Measurements from ENCODE around the gene UBL7. TPM values are rescaled to one million over a fixed set of nuclear protein-coding genes. Genes with fewer than 3 reads are reported as not detected.
A peak's percentile ranks its signal among the peaks of the same experiment; 100 is the strongest.

Gene UBL7
- total and polyA plus RNA-seq, 8 donors: 32.7 to 68.3 (median 60.1) TPM

DNA sequence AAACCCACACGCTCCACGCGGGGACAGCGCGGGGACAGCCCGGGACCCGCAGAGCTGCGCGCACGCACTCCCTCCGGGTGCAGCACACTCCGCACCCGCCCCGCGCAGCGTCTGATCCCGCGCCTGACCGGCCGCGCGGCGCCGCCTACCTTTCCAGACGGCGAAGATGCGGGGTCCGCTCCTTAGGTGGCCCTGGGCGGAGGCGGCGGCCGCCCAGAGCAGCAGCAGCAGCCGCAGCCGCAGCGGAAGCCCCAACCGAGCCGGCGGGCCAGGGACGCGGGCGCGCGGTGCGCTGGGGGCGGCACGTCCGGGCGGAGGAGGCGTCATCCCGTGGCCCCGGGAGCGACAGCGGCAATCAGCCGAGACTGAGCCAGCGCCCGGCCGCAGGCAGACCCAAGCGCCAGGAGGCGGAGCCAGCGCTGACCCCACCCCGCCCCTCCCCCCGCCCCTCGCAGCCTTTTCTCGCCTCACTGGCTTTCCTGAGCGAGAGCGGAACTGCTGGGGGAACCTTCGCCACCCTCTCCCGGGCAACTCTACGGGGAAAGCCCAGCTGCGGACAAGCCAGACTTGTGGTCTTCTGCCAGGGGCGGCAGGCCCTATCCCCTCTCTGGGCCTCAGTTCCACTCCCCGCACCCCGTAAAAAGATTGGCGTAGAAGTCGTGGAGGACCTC, 27.2 kb downstream of the UBL7 start, which contains the start of gene SEMA7A:
SEMA7A (minus strand) TSS at position 367 of the 671 bp plus-strand sequence; CDS start at position 327, 40 bp downstream.
- intact Hi-C loops (cut with DNase I): no loop called here
- H3K27ac ChIP-seq: peak within 1 kb of the TSS; percentile 37 to 75
- peak; percentile 95 for ATAC-seq
- H3K36me3 ChIP-seq: no peaks in the 10 kb centered on the region
- H3K4me1 ChIP-seq: peaks cover 0 to 40% of the 10 kb centered on the region in 2 donors
- peak; percentile 70 to 96 (median 86) for DNase-seq
- peak within 1 kb of the TSS; percentile 56 to 70 for H3K4me3 ChIP-seq
- TF ChIP-seq, protein P1, sequence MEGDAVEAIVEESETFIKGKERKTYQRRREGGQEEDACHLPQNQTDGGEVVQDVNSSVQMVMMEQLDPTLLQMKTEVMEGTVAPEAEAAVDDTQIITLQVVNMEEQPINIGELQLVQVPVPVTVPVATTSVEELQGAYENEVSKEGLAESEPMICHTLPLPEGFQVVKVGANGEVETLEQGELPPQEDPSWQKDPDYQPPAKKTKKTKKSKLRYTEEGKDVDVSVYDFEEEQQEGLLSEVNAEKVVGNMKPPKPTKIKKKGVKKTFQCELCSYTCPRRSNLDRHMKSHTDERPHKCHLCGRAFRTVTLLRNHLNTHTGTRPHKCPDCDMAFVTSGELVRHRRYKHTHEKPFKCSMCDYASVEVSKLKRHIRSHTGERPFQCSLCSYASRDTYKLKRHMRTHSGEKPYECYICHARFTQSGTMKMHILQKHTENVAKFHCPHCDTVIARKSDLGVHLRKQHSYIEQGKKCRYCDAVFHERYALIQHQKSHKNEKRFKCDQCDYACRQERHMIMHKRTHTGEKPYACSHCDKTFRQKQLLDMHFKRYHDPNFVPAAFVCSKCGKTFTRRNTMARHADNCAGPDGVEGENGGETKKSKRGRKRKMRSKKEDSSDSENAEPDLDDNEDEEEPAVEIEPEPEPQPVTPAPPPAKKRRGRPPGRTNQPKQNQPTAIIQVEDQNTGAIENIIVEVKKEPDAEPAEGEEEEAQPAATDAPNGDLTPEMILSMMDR (IDR thresholded peaks at IDR 0.05): no peak
- no peaks in the 10 kb centered on the region for H3K9me3 ChIP-seq
- H3K27me3 ChIP-seq: peaks cover 10 to 37% of the 10 kb centered on the region in 2 donors

DNA sequence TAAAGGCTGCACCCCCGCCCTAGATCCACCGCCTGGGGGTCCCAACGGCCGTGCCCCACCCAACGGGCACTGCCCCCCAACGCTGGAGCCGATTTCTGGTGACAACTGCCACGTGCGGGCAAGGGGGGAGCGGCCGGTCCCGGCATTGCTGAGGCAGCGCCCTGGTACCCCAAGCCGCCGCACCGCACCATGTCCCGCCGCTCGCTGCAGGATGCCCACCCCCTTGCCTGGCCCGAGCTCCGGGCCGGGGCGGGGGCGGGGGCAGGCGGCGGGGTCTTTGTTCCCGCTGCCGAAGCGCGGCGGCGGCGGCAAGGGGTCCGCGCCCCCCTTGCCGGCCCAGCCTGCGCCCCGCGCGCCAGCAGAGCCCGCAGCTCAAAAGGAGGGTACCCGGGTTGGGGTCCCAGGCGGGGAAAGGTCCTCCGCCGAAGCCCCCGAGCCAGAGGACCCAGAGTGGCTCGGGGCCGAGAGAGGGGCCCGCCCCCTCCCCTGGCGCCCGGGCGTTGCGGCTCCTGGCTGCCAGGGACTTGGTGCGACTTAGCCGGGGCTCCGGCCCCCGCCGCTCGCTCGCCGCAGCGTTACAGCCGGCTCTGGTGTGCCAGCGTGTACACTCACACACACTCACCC, 27.9 kb downstream of the UBL7 start:
- DNase-seq (peak in 2 of 4 donors; percentile 10 to 80), ATAC-seq (no peak)
- Histone ChIP-seq H3K9me3 (no peaks in the 10 kb centered on the region), H3K27me3 (peaks cover 10 to 37% of the 10 kb centered on the region in 2 donors), H3K4me1 (peaks cover 0 to 47% of the 10 kb centered on the region in 2 donors), H3K27ac (peak overlapping the region in 1 of 2 donors; percentile 75), H3K4me3 (peak overlapping the region; percentile 56 to 70), H3K36me3 (no peaks in the 10 kb centered on the region)
- TF ChIP-seq, protein P1 (IDR thresholded peaks at IDR 0.05): no peak
- intact Hi-C loops (cut with DNase I): no loop called here

DNA sequence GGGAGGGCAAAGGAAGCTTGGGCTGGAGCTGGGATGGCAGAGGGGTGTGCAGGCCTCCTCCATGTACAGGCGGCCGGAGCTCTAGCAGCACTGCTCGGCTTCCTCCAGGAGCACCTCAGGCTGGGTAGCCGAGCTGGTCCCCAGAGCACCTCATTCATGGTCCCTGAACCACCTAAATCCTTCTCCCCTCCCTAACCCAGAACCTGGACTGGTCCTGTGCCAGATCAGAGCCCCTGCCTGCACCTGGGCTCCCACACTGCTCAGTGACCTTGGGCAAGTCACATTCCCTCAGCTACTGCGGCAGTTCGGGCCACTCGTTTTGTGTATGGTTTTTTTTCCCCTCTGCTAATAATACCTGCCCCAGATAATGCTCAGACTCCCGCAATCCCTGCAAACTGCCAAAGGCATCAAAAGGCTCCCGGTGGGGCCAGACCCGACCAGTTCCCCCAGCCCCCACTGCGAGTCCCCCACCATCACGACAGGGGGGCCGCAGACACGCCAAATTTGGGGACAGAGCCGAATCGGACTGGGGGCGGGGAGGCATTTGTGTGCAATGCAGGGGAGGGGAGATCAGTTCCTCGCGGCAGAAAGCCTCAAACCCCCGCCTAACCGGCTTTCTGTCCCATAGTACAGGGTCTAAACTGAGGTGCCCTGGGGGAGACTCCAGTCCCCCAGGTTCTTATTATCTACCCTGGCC, 28.5 kb downstream of the UBL7 start:
- Histone ChIP-seq H3K36me3 (no peaks in the 10 kb centered on the region), H3K9me3 (no peaks in the 10 kb centered on the region), H3K27ac (no peak overlapping the region), H3K27me3 (peaks cover 10 to 37% of the 10 kb centered on the region in 2 donors), H3K4me1 (peaks cover 0 to 48% of the 10 kb centered on the region in 2 donors), H3K4me3 (peak overlapping the region; percentile 56 to 70)
- peak in 1 of 4 donors; percentile 51 for DNase-seq
- no peak for ATAC-seq
- TF ChIP-seq, protein P1 (IDR thresholded peaks at IDR 0.05): no peak
- intact Hi-C loops (cut with DNase I): no loop called here

DNA sequence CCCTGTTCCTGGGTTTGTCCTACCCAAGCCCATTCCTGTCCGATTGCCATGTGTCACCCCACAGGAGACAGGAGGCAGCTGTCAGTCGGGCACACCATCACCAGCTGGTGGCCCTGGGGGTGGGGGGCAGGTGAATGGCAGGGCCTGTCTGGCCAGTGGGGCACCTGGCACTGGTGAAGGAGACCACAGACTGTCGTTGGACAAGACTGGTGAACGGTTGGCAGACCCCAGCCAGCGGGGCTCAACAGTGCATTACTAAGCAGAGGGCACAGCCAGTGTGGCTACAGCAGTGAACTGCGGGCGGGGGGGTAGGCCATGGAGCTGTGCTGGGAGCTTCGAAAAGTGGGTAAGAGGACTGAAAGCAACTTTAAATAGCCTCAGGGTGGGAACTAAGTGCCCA, 29.3 kb downstream of the UBL7 start:
- H3K36me3 ChIP-seq: no peaks in the 10 kb centered on the region
- DNase-seq (peak in 1 of 4 donors; percentile 59), ATAC-seq (no peak)
- peak overlapping the region in 1 of 2 donors; percentile 56 for H3K4me3 ChIP-seq
- H3K27me3 ChIP-seq: peaks cover 10 to 37% of the 10 kb centered on the region in 2 donors
- intact Hi-C loops (cut with DNase I): no loop called here
- H3K9me3 ChIP-seq: no peaks in the 10 kb centered on the region
- TF ChIP-seq, protein P1 (IDR thresholded peaks at IDR 0.05): no peak
- no peak overlapping the region for H3K27ac ChIP-seq
- peaks cover 0 to 48% of the 10 kb centered on the region in 2 donors for H3K4me1 ChIP-seq

DNA sequence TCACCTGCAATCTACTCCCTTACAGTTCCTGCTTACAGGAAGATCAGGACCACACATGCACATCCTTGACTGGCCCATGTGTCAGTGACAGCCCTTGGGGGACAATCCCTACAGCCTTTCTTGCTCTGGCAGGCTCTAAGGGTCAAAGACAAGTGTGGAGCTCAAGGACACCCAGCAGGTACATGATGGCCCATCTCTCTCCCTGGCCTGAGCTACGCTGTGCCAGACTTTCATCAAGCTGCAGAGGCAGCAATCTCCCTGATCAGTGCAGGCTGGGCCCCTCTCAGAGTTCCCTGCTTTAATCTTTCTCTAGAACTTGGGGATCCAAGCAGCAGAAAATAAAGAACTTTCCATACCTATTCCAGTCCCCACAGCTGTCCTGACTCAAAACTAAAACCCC, 29.8 kb downstream of the UBL7 start:
- Histone ChIP-seq H3K27ac (no peak overlapping the region), H3K4me1 (peaks cover 0 to 48% of the 10 kb centered on the region in 2 donors), H3K27me3 (peaks cover 10 to 37% of the 10 kb centered on the region in 2 donors), H3K36me3 (no peaks in the 10 kb centered on the region), H3K9me3 (no peaks in the 10 kb centered on the region), H3K4me3 (no peak overlapping the region)
- ATAC-seq (no peak), DNase-seq (peak in 1 of 4 donors; percentile 1)
- intact Hi-C loops (cut with DNase I): no loop called here
- TF ChIP-seq, protein P1 (IDR thresholded peaks at IDR 0.05): no peak
